Pons (tissue), 1 donor: ENCODE measurements around the gene MRPL11.
A peak's percentile ranks its signal among the peaks of the same experiment; 100 is the strongest.
"Not testable (repeated sequence)": the region's sequence is repeated elsewhere in the genome, so short reads cannot be mapped to it uniquely, and the experiment has no call there.

ENCODE experiments used
- DNase-seq: peaks from one replicate; pipeline ENCODE4 v3.0.0-alpha.2; 2016; ENCODE audit warnings: low spot score

Gene MRPL11

GRCh38 chr11:66431287-66431686 lies 7.4 kb downstream of the MRPL11 start:
- DNase-seq = not testable (repeated sequence)

GRCh38 chr11:66429983-66430602 lies 8.6 kb downstream of the MRPL11 start:
- peak; percentile 63 for DNase-seq

GRCh38 chr11:66428933-66429332 lies 9.7 kb downstream of the MRPL11 start:
- DNase-seq = no peak

- DNase-seq = no peak
These were observed 12.3 kb downstream of the MRPL11 start for GRCh38 chr11:66426314-66426713.

- peak; percentile 70 for DNase-seq
These were observed 17.0 kb downstream of the MRPL11 start for GRCh38 chr11:66421492-66422205.

- DNase-seq = no peak
These were observed 17.8 kb downstream of the MRPL11 start, which contains the start of gene NPAS4 for GRCh38 chr11:66420671-66421476. NPAS4 (plus strand) TSS chr11:66421035; CDS start chr11:66421180, 145 bp downstream.

- DNase-seq = no peak
These were observed 18.8 kb downstream of the MRPL11 start for GRCh38 chr11:66419825-66420224.

- no peak for DNase-seq
These were observed 19.7 kb downstream of the MRPL11 start for GRCh38 chr11:66418986-66419308.

- peak; percentile 22 for DNase-seq
These were observed 20.3 kb downstream of the MRPL11 start for GRCh38 chr11:66418168-66418985.

GRCh38 chr11:66417000-66417399 lies 21.6 kb downstream of the MRPL11 start:
- no peak for DNase-seq

GRCh38 chr11:66415423-66415822 lies 23.2 kb downstream of the MRPL11 start:
- DNase-seq = no peak

GRCh38 chr11:66414120-66414934 lies 24.3 kb downstream of the MRPL11 start:
- no peak for DNase-seq

- DNase-seq = no peak
These were observed 25.5 kb downstream of the MRPL11 start for GRCh38 chr11:66413167-66413566.

- no peak for DNase-seq
These were observed 26.5 kb downstream of the MRPL11 start for GRCh38 chr11:66412110-66412509.

- DNase-seq = no peak
These were observed 27.3 kb downstream of the MRPL11 start for GRCh38 chr11:66411323-66411722.

GRCh38 chr11:66410191-66410590 lies 28.5 kb downstream of the MRPL11 start:
- DNase-seq = no peak

GRCh38 chr11:66409226-66409625 lies 29.4 kb downstream of the MRPL11 start:
- no peak for DNase-seq

- peak; percentile 77 for DNase-seq
These were observed 30.0 kb downstream of the MRPL11 start for GRCh38 chr11:66408488-66409214.

GRCh38 chr11:66407651-66408050 lies 31.0 kb downstream of the MRPL11 start:
- no peak for DNase-seq

GRCh38 chr11:66393954-66394353 lies 44.7 kb downstream of the MRPL11 start:
- DNase-seq = no peak

GRCh38 chr11:66391322-66391721 lies 47.3 kb downstream of the MRPL11 start:
- no peak for DNase-seq
